Mesenchymal stem cell (in vitro differentiated cells and primary cell): ENCODE results near the gene BEX3.
A peak's percentile ranks its signal among the peaks of the same experiment; 100 is the strongest.
"Not testable (repeated sequence)": the region's sequence is repeated elsewhere in the genome, so short reads cannot be mapped to it uniquely, and the experiment has no call there.

Experiments used
- DNase-seq: peaks from one replicate; pipeline ENCODE4 v3.0.0-alpha.2; 2013
- H2AFZ ChIP-seq: one replicate; pipeline ENCODE4 v1.6.1; 2013; ENCODE audit warnings: low read depth, mild to moderate bottlenecking, control low read depth, inconsistent platforms, low read length, moderate library complexity
- H2AK5ac ChIP-seq: 2 replicates; pipeline ENCODE4 v1.6.1; 2013; ENCODE audit warnings: low read length, moderate library complexity, mild to moderate bottlenecking, inconsistent platforms; ENCODE audit not compliant: severe bottlenecking
- H2BK120ac ChIP-seq: one replicate; pipeline ENCODE4 v1.6.1; 2013; ENCODE audit warnings: low read depth, mild to moderate bottlenecking, inconsistent platforms, low read length, moderate library complexity
- H2BK12ac ChIP-seq, 2 experiments: one replicate each; pipeline ENCODE4 v1.6.1; 2013; ENCODE audit warnings: inconsistent platforms in 2 of 2, low read length in 2 of 2, mild to moderate bottlenecking in 2 of 2, moderate library complexity in 2 of 2, control low read depth in 1 of 2
- H2BK15ac ChIP-seq: one replicate; pipeline ENCODE4 v1.6.1; 2013; ENCODE audit warnings: mild to moderate bottlenecking, low read depth, inconsistent platforms; ENCODE audit not compliant: poor library complexity, severe bottlenecking
- H2BK5ac ChIP-seq: 2 replicates; pipeline ENCODE4 v1.6.1; 2013; ENCODE audit warnings: low read depth, mild to moderate bottlenecking, low read length, control low read depth, inconsistent platforms; ENCODE audit not compliant: poor library complexity, severe bottlenecking
- H3K14ac ChIP-seq, 2 experiments: one replicate each; pipeline ENCODE4 v1.6.1; 2013; ENCODE audit warnings: inconsistent platforms in 2 of 2, low read length in 2 of 2, control low read depth in 1 of 2, mild to moderate bottlenecking in 1 of 2, moderate library complexity in 1 of 2
- H3K18ac ChIP-seq, 2 experiments: one replicate each; pipeline ENCODE4 v1.6.1; 2013; ENCODE audit warnings: inconsistent platforms in 2 of 2, low read length in 2 of 2, control low read depth in 1 of 2, low read depth in 1 of 2, mild to moderate bottlenecking in 1 of 2
- H3K23ac ChIP-seq, 2 experiments: one replicate each; pipeline ENCODE4 v1.6.1; 2013; ENCODE audit warnings: inconsistent platforms in 2 of 2, low read length in 2 of 2, mild to moderate bottlenecking in 2 of 2, moderate library complexity in 2 of 2, control low read depth in 1 of 2
- H3K27ac ChIP-seq: 2 replicates; pipeline ENCODE4 v1.5.1; 2013; ENCODE audit warnings: mild to moderate bottlenecking, moderate library complexity, low read length, control low read depth, inconsistent platforms; ENCODE audit not compliant: poor library complexity, severe bottlenecking
- H3K27me3 ChIP-seq, 2 experiments: 2 replicates each; pipeline versions ENCODE4 v1.6.1 to v1.7.0; 2013; ENCODE audit warnings: low read length in 2 of 2, mild to moderate bottlenecking in 2 of 2, moderate library complexity in 2 of 2, control low read depth in 1 of 2, inconsistent platforms in 1 of 2; ENCODE audit not compliant: control insufficient read depth in 1 of 2, insufficient read depth in 1 of 2
- H3K36me3 ChIP-seq, 2 experiments: 2 replicates each; pipeline versions ENCODE4 v1.6.1 to v1.7.0; 2013; ENCODE audit warnings: low read length in 2 of 2, control low read depth in 1 of 2, inconsistent platforms in 1 of 2, low read depth in 1 of 2, mild to moderate bottlenecking in 1 of 2; ENCODE audit not compliant: insufficient read depth in 2 of 2, control insufficient read depth in 1 of 2
- H3K4ac ChIP-seq, 2 experiments: one replicate each; pipeline ENCODE4 v1.6.1; 2013; ENCODE audit warnings: inconsistent platforms in 2 of 2, low read length in 2 of 2, mild to moderate bottlenecking in 2 of 2, moderate library complexity in 2 of 2, control low read depth in 1 of 2, low read depth in 1 of 2
- H3K4me1 ChIP-seq: 2 replicates; pipeline ENCODE4 v1.6.1; 2013; ENCODE audit warnings: low read depth, low read length, control low read depth; ENCODE audit not compliant: control insufficient read depth, insufficient read depth
- H3K4me2 ChIP-seq: 2 replicates; pipeline ENCODE4 v1.6.1; 2013; ENCODE audit warnings: low read length, mild to moderate bottlenecking, inconsistent platforms; ENCODE audit not compliant: poor library complexity, severe bottlenecking
- H3K4me3 ChIP-seq, 2 experiments: 2 replicates each; pipeline versions ENCODE4 v1.5.1 to v1.7.0; 2013; ENCODE audit warnings: low read length in 2 of 2, mild to moderate bottlenecking in 2 of 2, control low read depth in 1 of 2, low read depth in 1 of 2; ENCODE audit not compliant: insufficient read depth in 1 of 2
- H3K79me1 ChIP-seq: replicated peaks from 2 replicates; pipeline ENCODE4 v1.6.1; 2013; ENCODE audit warnings: mild to moderate bottlenecking, control low read depth, low read length, inconsistent platforms; ENCODE audit not compliant: poor library complexity, severe bottlenecking
- H3K9ac ChIP-seq: 2 replicates; pipeline ENCODE4 v1.7.0; 2013; ENCODE audit warnings: mild to moderate bottlenecking, low read length, moderate library complexity
- H3K9me3 ChIP-seq: 2 replicates; pipeline ENCODE4 v1.7.0; 2013; ENCODE audit warnings: mild to moderate bottlenecking, low read length; ENCODE audit not compliant: control insufficient read depth
- H4K8ac ChIP-seq: one replicate; pipeline ENCODE4 v1.6.1; 2013; ENCODE audit warnings: inconsistent platforms, mild to moderate bottlenecking, low read length, moderate library complexity
- H4K91ac ChIP-seq: one replicate; pipeline ENCODE4 v1.6.1; 2013; ENCODE audit warnings: mild to moderate bottlenecking, low read length, inconsistent platforms
- whole genome bisulfite sequencing: methylation state at CpG from one replicate; pipeline ENCODE4 v1.1.7; 2013; ENCODE audit warnings: mixed read lengths; 5-methylcytosine and 5-hydroxymethylcytosine counted together

The BEX3 gene

DNA sequence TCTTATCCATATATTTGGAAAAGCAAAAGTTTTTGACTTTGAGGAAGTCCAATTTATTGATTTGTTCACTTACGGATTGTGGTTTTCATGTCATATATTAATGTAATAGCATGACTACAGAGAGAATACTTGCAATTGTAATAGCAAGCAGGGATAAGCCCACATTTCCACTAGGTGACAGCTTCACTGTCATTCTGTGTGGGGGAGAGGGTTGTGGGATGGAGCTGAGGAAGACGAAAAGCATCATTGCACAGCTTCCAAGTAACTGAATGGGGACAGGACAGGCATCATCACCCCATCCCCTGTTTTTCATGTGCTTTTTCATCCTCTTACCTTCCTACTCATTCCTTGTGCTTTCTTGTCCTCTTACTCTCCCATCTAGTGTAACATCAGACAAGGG is 31.4 kb downstream of the BEX3 start:
- Histone ChIP-seq H3K27me3 (peaks cover 0 to 12% of the 10 kb centered on the region in 2 experiments), H2BK5ac (no peak overlapping the region), H2AK5ac (no peak overlapping the region), H3K4me2 (no peak overlapping the region), H3K36me3 (peaks cover 0 to 3% of the 10 kb centered on the region in 2 experiments), H2BK15ac (no peak overlapping the region), H3K4ac (no peak overlapping the region), H3K14ac (no peak overlapping the region), H3K18ac (no peak overlapping the region), H3K27ac (no peak overlapping the region), H4K91ac (no peak overlapping the region), H2AFZ (no peak overlapping the region), H3K4me1 (no peaks in the 10 kb centered on the region), H3K9ac (no peak overlapping the region), H3K9me3 (no peaks in the 10 kb centered on the region), H3K79me1 (peaks cover 2% of the 10 kb centered on the region), H3K4me3 (no peak overlapping the region), H4K8ac (no peak overlapping the region), H2BK120ac (no peak overlapping the region), H3K23ac (no peak overlapping the region), H2BK12ac (no peak overlapping the region)
- DNase-seq: no peak
- no CpG with 5 or more reads among the region's 2 CpGs for WGBS

- not testable (repeated sequence) for H3K27me3 ChIP-seq, H2BK5ac ChIP-seq, H2BK120ac ChIP-seq, DNase-seq, H2BK15ac ChIP-seq, H3K27ac ChIP-seq, H3K9me3 ChIP-seq, H3K36me3 ChIP-seq, H3K4ac ChIP-seq, H2BK12ac ChIP-seq, H3K18ac ChIP-seq, H3K23ac ChIP-seq, H3K9ac ChIP-seq, H2AK5ac ChIP-seq, H4K91ac ChIP-seq, H2AFZ ChIP-seq, H3K4me2 ChIP-seq, H3K4me3 ChIP-seq, H3K4me1 ChIP-seq, H3K14ac ChIP-seq, H4K8ac ChIP-seq
- WGBS: no CpG with 5 or more reads among the region's 2 CpGs
- peaks cover 11% of the 10 kb centered on the region for H3K79me1 ChIP-seq
Observed at GRCh38 chrX:103411721-103412120, 35.4 kb downstream of the BEX3 start.

DNA sequence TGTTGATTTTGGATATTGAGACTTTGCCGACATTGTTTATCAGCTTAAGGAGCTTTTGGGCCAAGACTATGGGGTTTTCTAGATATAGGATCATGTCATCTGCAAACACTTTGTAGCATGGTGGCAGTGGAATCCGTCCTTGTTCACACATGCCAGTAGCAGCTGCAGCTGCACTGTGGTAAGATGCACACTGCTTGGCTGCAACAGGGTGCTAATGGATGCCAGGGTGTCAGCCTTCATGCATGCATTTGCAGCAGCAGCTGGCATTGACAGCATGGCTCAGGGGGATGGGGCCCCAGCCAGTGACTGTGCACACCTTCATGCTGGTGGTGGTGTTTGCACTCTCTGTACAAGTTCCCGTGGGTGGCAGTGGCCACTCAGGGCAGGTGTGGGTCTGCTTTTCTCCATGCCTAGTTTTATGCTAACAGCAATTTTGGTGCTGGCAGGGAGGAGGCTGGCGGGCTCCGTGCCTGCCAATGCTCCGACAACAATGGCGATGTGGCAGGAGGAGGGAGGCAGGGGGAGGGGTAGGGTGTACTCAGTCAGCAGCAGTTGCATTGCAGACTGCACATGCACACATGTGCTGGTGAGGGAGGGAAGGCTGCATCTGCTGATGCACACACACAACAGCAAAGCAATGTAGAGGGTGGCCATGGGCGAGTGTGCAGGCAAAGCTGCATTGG is 37.5 kb downstream of the BEX3 start:
- H3K4me2 ChIP-seq: no peak overlapping the region
- H3K23ac ChIP-seq: no peak overlapping the region
- 92% methylated on average over 8 of the region's 8 CpGs for WGBS
- H2BK15ac ChIP-seq: no peak overlapping the region
- no peak overlapping the region for H3K4ac ChIP-seq
- no peaks in the 10 kb centered on the region for H3K27me3 ChIP-seq
- no peaks in the 10 kb centered on the region for H3K9me3 ChIP-seq
- no peak overlapping the region for H4K8ac ChIP-seq
- no peak for DNase-seq
- H2AK5ac ChIP-seq: no peak overlapping the region
- peaks cover 11% of the 10 kb centered on the region for H3K79me1 ChIP-seq
- peak overlapping the region in 1 of 2 experiments; percentile 55 for H3K14ac ChIP-seq
- no peak overlapping the region for H2AFZ ChIP-seq
- no peak overlapping the region for H3K9ac ChIP-seq
- no peak overlapping the region for H4K91ac ChIP-seq
- no peak overlapping the region for H3K4me3 ChIP-seq
- H3K36me3 ChIP-seq: peaks cover 0 to 3% of the 10 kb centered on the region in 2 experiments
- no peak overlapping the region for H2BK12ac ChIP-seq
- H2BK5ac ChIP-seq: no peak overlapping the region
- no peaks in the 10 kb centered on the region for H3K4me1 ChIP-seq
- no peak overlapping the region for H3K18ac ChIP-seq
- H3K27ac ChIP-seq: no peak overlapping the region
- no peak overlapping the region for H2BK120ac ChIP-seq

GRCh38 chrX:103414561-103414960 is 38.2 kb downstream of the BEX3 start:
- Histone ChIP-seq H3K9me3 (no peaks in the 10 kb centered on the region), H2AFZ (no peak overlapping the region), H3K79me1 (peaks cover 13% of the 10 kb centered on the region), H3K27me3 (no peaks in the 10 kb centered on the region), H2BK5ac (no peak overlapping the region), H2BK15ac (no peak overlapping the region), H3K27ac (no peak overlapping the region), H4K91ac (no peak overlapping the region), H3K18ac (no peak overlapping the region), H4K8ac (no peak overlapping the region), H3K9ac (no peak overlapping the region), H3K4ac (no peak overlapping the region), H2AK5ac (no peak overlapping the region), H3K14ac (no peak overlapping the region), H3K23ac (no peak overlapping the region), H3K36me3 (peaks cover 0 to 3% of the 10 kb centered on the region in 2 experiments), H3K4me3 (no peak overlapping the region), H3K4me1 (no peaks in the 10 kb centered on the region), H3K4me2 (no peak overlapping the region), H2BK120ac (no peak overlapping the region), H2BK12ac (no peak overlapping the region)
- WGBS: 94% methylated on average over 6 of the region's 7 CpGs
- DNase-seq: no peak
